DND-41 (cell line): ENCODE measurements around the gene SCYGR4.

Source experiments
- CTCF ChIP-seq: IDR thresholded peaks from 2 replicates; pipeline ENCODE4 v1.5.1; 2012; ENCODE audit warnings: borderline replicate concordance, low read length, moderate library complexity, mild to moderate bottlenecking; ENCODE audit not compliant: poor library complexity, severe bottlenecking; ENCODE audit errors: extremely low read depth
- EZH2 ChIP-seq: IDR thresholded peaks from 3 replicates; pipeline ENCODE4 v1.6.1; 2012; ENCODE audit warnings: borderline replicate concordance, low read depth, mild to moderate bottlenecking, moderate library complexity, low read length, inconsistent platforms; ENCODE audit not compliant: severe bottlenecking

- TF ChIP-seq CTCF = no peak
- no peak for TF ChIP-seq EZH2
Observed at GRCh38 chr2:227597998-227598397, 19.3 kb upstream of the SCYGR4 start.
